Measurements from ENCODE around the gene PTDSS2. TPM values are rescaled to one million over a fixed set of nuclear protein-coding genes. Genes with fewer than 3 reads are reported as not detected.

Gene PTDSS2
- total RNA-seq, 1 donor from 2014 or later: 47.3 TPM

- DNase-seq (ENCODE audit: low read depth) (peak; percentile 78), FAIRE-seq (no peak)
- no peaks in the 10 kb centered on the region for H3K9me3 Mint-ChIP-seq (ENCODE audit: unreplicated experiment)
- peaks cover 2% of the 10 kb centered on the region for H3K36me3 Mint-ChIP-seq (ENCODE audit: low read depth, unreplicated experiment)
- H3K4me1 ChIP-seq (ENCODE audit: insufficient read depth, low read length): peaks cover 26% of the 10 kb centered on the region
- peaks cover 34% of the 10 kb centered on the region for H4K20me1 ChIP-seq (ENCODE audit: insufficient read depth, low read length)
- H3K9ac ChIP-seq (ENCODE audit: low read length): peak within 1 kb of the TSS; percentile 86
- peak within 1 kb of the TSS; percentile 78 for H3K4me3 ChIP-seq (ENCODE audit: insufficient read depth, low read depth, low read length)
- H3K79me2 ChIP-seq (ENCODE audit: insufficient read depth, low read length): peaks cover 20% of the 10 kb centered on the region
- H3K4me2 ChIP-seq (ENCODE audit: low read length): peak within 1 kb of the TSS; percentile 95
- H3K36me3 ChIP-seq (ENCODE audit: insufficient read depth, low read length): peaks cover 3% of the 10 kb centered on the region
- H3K4me3 Mint-ChIP-seq (ENCODE audit: unreplicated experiment): peak within 1 kb of the TSS; percentile 90
- H3K27me3 ChIP-seq (ENCODE audit: insufficient read depth, low read length): no peaks in the 10 kb centered on the region
- H3K9me3 ChIP-seq (ENCODE audit: insufficient read depth, low read depth, low read length): no peaks in the 10 kb centered on the region
- peaks cover 4% of the 10 kb centered on the region for H3K27me3 Mint-ChIP-seq (ENCODE audit: low read depth, unreplicated experiment)
- peak within 1 kb of the TSS; percentile 85 for H3K27ac Mint-ChIP-seq (ENCODE audit: unreplicated experiment)
- peak within 1 kb of the TSS; percentile 80 for H2AFZ ChIP-seq (ENCODE audit: low read depth, low read length)
- TF ChIP-seq EZH2 (IDR thresholded peaks at IDR 0.05; ENCODE audit: insufficient read depth, low read length): no peak
- no peak for TF ChIP-seq CTCF (IDR thresholded peaks at IDR 0.05; ENCODE audit: insufficient read depth, low read depth, low read length)
- peak within 1 kb of the TSS; percentile 12 for H3K27ac ChIP-seq (ENCODE audit: low read depth, low read length)
- peaks cover 4% of the 10 kb centered on the region for H3K4me1 Mint-ChIP-seq (ENCODE audit: low read depth, unreplicated experiment)
Measured at GRCh38 chr11:535519-536454, 85.7 kb downstream of the PTDSS2 start, which contains the start of gene HRAS. HRAS (minus strand) TSS chr11:535576.

GRCh38 chr11:536841-537621, 87.0 kb downstream of the PTDSS2 start, which contains the start of gene LRRC56:
LRRC56 (plus strand) TSS chr11:537527; CDS start chr11:540685, 3,158 bp downstream.
- H3K4me1 Mint-ChIP-seq (ENCODE audit: low read depth, unreplicated experiment): peaks cover 4% of the 10 kb centered on the region
- no peaks in the 10 kb centered on the region for H3K9me3 Mint-ChIP-seq (ENCODE audit: unreplicated experiment)
- H3K9me3 ChIP-seq (ENCODE audit: insufficient read depth, low read depth, low read length): no peaks in the 10 kb centered on the region
- peaks cover 20% of the 10 kb centered on the region for H3K79me2 ChIP-seq (ENCODE audit: insufficient read depth, low read length)
- H3K36me3 ChIP-seq (ENCODE audit: insufficient read depth, low read length): no peaks in the 10 kb centered on the region
- peak within 1 kb of the TSS; percentile 90 for H3K4me3 Mint-ChIP-seq (ENCODE audit: unreplicated experiment)
- FAIRE-seq (no peak), DNase-seq (ENCODE audit: low read depth) (peak; percentile 49)
- peak within 1 kb of the TSS; percentile 50 for H3K9ac ChIP-seq (ENCODE audit: low read length)
- peak within 1 kb of the TSS; percentile 86 for H3K4me2 ChIP-seq (ENCODE audit: low read length)
- H2AFZ ChIP-seq (ENCODE audit: low read depth, low read length): peak within 1 kb of the TSS; percentile 86
- TF ChIP-seq CTCF (IDR thresholded peaks at IDR 0.05; ENCODE audit: insufficient read depth, low read depth, low read length) (no peak), EZH2 (IDR thresholded peaks at IDR 0.05; ENCODE audit: insufficient read depth, low read length) (no peak)
- peak within 1 kb of the TSS; percentile 85 for H3K27ac Mint-ChIP-seq (ENCODE audit: unreplicated experiment)
- H3K4me3 ChIP-seq (ENCODE audit: insufficient read depth, low read depth, low read length): peak within 1 kb of the TSS; percentile 33
- peaks cover 4% of the 10 kb centered on the region for H3K27me3 Mint-ChIP-seq (ENCODE audit: low read depth, unreplicated experiment)
- peak within 1 kb of the TSS; percentile 9 for H3K27ac ChIP-seq (ENCODE audit: low read depth, low read length)
- peaks cover 2% of the 10 kb centered on the region for H3K36me3 Mint-ChIP-seq (ENCODE audit: low read depth, unreplicated experiment)
- no peaks in the 10 kb centered on the region for H3K27me3 ChIP-seq (ENCODE audit: insufficient read depth, low read length)
- H4K20me1 ChIP-seq (ENCODE audit: insufficient read depth, low read length): peaks cover 25% of the 10 kb centered on the region
- peaks cover 26% of the 10 kb centered on the region for H3K4me1 ChIP-seq (ENCODE audit: insufficient read depth, low read length)

All from astrocyte (in vitro differentiated cells and primary cell).